Mesenchymal stem cell (in vitro differentiated cells and primary cell): ENCODE measurements around the gene HOXC9.

ENCODE experiments used
- DNase-seq: peaks from one replicate; pipeline ENCODE4 v3.0.0-alpha.2; 2013
- H2AFZ ChIP-seq: one replicate; pipeline ENCODE4 v1.6.1; 2013; ENCODE audit warnings: low read depth, mild to moderate bottlenecking, control low read depth, inconsistent platforms, low read length, moderate library complexity
- H2AK5ac ChIP-seq: 2 replicates; pipeline ENCODE4 v1.6.1; 2013; ENCODE audit warnings: low read length, moderate library complexity, mild to moderate bottlenecking, inconsistent platforms; ENCODE audit not compliant: severe bottlenecking
- H2BK120ac ChIP-seq: one replicate; pipeline ENCODE4 v1.6.1; 2013; ENCODE audit warnings: low read depth, mild to moderate bottlenecking, inconsistent platforms, low read length, moderate library complexity
- H2BK12ac ChIP-seq, 2 experiments: one replicate each; pipeline ENCODE4 v1.6.1; 2013; ENCODE audit warnings: inconsistent platforms in 2 of 2, low read length in 2 of 2, mild to moderate bottlenecking in 2 of 2, moderate library complexity in 2 of 2, control low read depth in 1 of 2
- H2BK15ac ChIP-seq: one replicate; pipeline ENCODE4 v1.6.1; 2013; ENCODE audit warnings: mild to moderate bottlenecking, low read depth, inconsistent platforms; ENCODE audit not compliant: poor library complexity, severe bottlenecking
- H2BK5ac ChIP-seq: 2 replicates; pipeline ENCODE4 v1.6.1; 2013; ENCODE audit warnings: low read depth, mild to moderate bottlenecking, low read length, control low read depth, inconsistent platforms; ENCODE audit not compliant: poor library complexity, severe bottlenecking
- H3K14ac ChIP-seq, 2 experiments: one replicate each; pipeline ENCODE4 v1.6.1; 2013; ENCODE audit warnings: inconsistent platforms in 2 of 2, low read length in 2 of 2, control low read depth in 1 of 2, mild to moderate bottlenecking in 1 of 2, moderate library complexity in 1 of 2
- H3K18ac ChIP-seq, 2 experiments: one replicate each; pipeline ENCODE4 v1.6.1; 2013; ENCODE audit warnings: inconsistent platforms in 2 of 2, low read length in 2 of 2, control low read depth in 1 of 2, low read depth in 1 of 2, mild to moderate bottlenecking in 1 of 2
- H3K23ac ChIP-seq, 2 experiments: one replicate each; pipeline ENCODE4 v1.6.1; 2013; ENCODE audit warnings: inconsistent platforms in 2 of 2, low read length in 2 of 2, mild to moderate bottlenecking in 2 of 2, moderate library complexity in 2 of 2, control low read depth in 1 of 2
- H3K27ac ChIP-seq: 2 replicates; pipeline ENCODE4 v1.5.1; 2013; ENCODE audit warnings: mild to moderate bottlenecking, moderate library complexity, low read length, control low read depth, inconsistent platforms; ENCODE audit not compliant: poor library complexity, severe bottlenecking
- H3K27me3 ChIP-seq, 2 experiments: 2 replicates each; pipeline versions ENCODE4 v1.6.1 to v1.7.0; 2013; ENCODE audit warnings: low read length in 2 of 2, mild to moderate bottlenecking in 2 of 2, moderate library complexity in 2 of 2, control low read depth in 1 of 2, inconsistent platforms in 1 of 2; ENCODE audit not compliant: control insufficient read depth in 1 of 2, insufficient read depth in 1 of 2
- H3K36me3 ChIP-seq, 2 experiments: 2 replicates each; pipeline versions ENCODE4 v1.6.1 to v1.7.0; 2013; ENCODE audit warnings: low read length in 2 of 2, control low read depth in 1 of 2, inconsistent platforms in 1 of 2, low read depth in 1 of 2, mild to moderate bottlenecking in 1 of 2; ENCODE audit not compliant: insufficient read depth in 2 of 2, control insufficient read depth in 1 of 2
- H3K4ac ChIP-seq, 2 experiments: one replicate each; pipeline ENCODE4 v1.6.1; 2013; ENCODE audit warnings: inconsistent platforms in 2 of 2, low read length in 2 of 2, mild to moderate bottlenecking in 2 of 2, moderate library complexity in 2 of 2, control low read depth in 1 of 2, low read depth in 1 of 2
- H3K4me1 ChIP-seq: 2 replicates; pipeline ENCODE4 v1.6.1; 2013; ENCODE audit warnings: low read depth, low read length, control low read depth; ENCODE audit not compliant: control insufficient read depth, insufficient read depth
- H3K4me2 ChIP-seq: 2 replicates; pipeline ENCODE4 v1.6.1; 2013; ENCODE audit warnings: low read length, mild to moderate bottlenecking, inconsistent platforms; ENCODE audit not compliant: poor library complexity, severe bottlenecking
- H3K4me3 ChIP-seq, 2 experiments: 2 replicates each; pipeline versions ENCODE4 v1.5.1 to v1.7.0; 2013; ENCODE audit warnings: low read length in 2 of 2, mild to moderate bottlenecking in 2 of 2, control low read depth in 1 of 2, low read depth in 1 of 2; ENCODE audit not compliant: insufficient read depth in 1 of 2
- H3K79me1 ChIP-seq: replicated peaks from 2 replicates; pipeline ENCODE4 v1.6.1; 2013; ENCODE audit warnings: mild to moderate bottlenecking, control low read depth, low read length, inconsistent platforms; ENCODE audit not compliant: poor library complexity, severe bottlenecking
- H3K9ac ChIP-seq: 2 replicates; pipeline ENCODE4 v1.7.0; 2013; ENCODE audit warnings: mild to moderate bottlenecking, low read length, moderate library complexity
- H3K9me3 ChIP-seq: 2 replicates; pipeline ENCODE4 v1.7.0; 2013; ENCODE audit warnings: mild to moderate bottlenecking, low read length; ENCODE audit not compliant: control insufficient read depth
- H4K8ac ChIP-seq: one replicate; pipeline ENCODE4 v1.6.1; 2013; ENCODE audit warnings: inconsistent platforms, mild to moderate bottlenecking, low read length, moderate library complexity
- H4K91ac ChIP-seq: one replicate; pipeline ENCODE4 v1.6.1; 2013; ENCODE audit warnings: mild to moderate bottlenecking, low read length, inconsistent platforms
- WGBS: methylation state at CpG from one replicate; pipeline ENCODE4 v1.1.7; 2013; ENCODE audit warnings: mixed read lengths; 5-methylcytosine and 5-hydroxymethylcytosine counted together

Gene HOXC9

GRCh38 chr12:53985994-53986685 lies 13.8 kb upstream of the HOXC9 start:
- 3% methylated on average over 44 of the region's 50 CpGs for WGBS
- Histone ChIP-seq H3K9me3 (no peaks in the 10 kb centered on the region), H2BK12ac (no peak overlapping the region), H2AK5ac (no peak overlapping the region), H2BK15ac (no peak overlapping the region), H4K8ac (peak overlapping the region; percentile 20), H3K23ac (peak overlapping the region in 1 of 2 experiments; percentile 94), H3K27me3 (peaks cover 3 to 32% of the 10 kb centered on the region in 2 experiments), H3K79me1 (peaks cover 4% of the 10 kb centered on the region), H3K27ac (peak overlapping the region; percentile 58), H2AFZ (no peak overlapping the region), H3K9ac (peak overlapping the region; percentile 98), H3K4ac (no peak overlapping the region), H3K36me3 (no peaks in the 10 kb centered on the region), H3K4me2 (peak overlapping the region; percentile 81), H3K4me3 (peak overlapping the region; percentile 73 to 92), H3K18ac (peak overlapping the region in 1 of 2 experiments; percentile 55), H3K4me1 (peaks cover 28% of the 10 kb centered on the region), H3K14ac (peak overlapping the region in 1 of 2 experiments; percentile 42), H4K91ac (peak overlapping the region; percentile 65), H2BK5ac (peak overlapping the region; percentile 49), H2BK120ac (no peak overlapping the region)
- no peak for DNase-seq

- Histone ChIP-seq H2BK5ac (peak overlapping the region; percentile 35), H3K23ac (no peak overlapping the region), H4K91ac (no peak overlapping the region), H3K9me3 (no peaks in the 10 kb centered on the region), H3K4me2 (peak overlapping the region; percentile 81), H3K4me1 (peaks cover 35% of the 10 kb centered on the region), H3K18ac (no peak overlapping the region), H3K27ac (no peak overlapping the region), H3K27me3 (peaks cover 3 to 26% of the 10 kb centered on the region in 2 experiments), H2BK12ac (no peak overlapping the region), H2AFZ (no peak overlapping the region), H2AK5ac (no peak overlapping the region), H4K8ac (no peak overlapping the region), H3K9ac (peak overlapping the region; percentile 98), H3K4me3 (peak overlapping the region; percentile 73 to 92), H3K14ac (no peak overlapping the region), H3K36me3 (no peaks in the 10 kb centered on the region), H2BK15ac (no peak overlapping the region), H3K4ac (no peak overlapping the region), H2BK120ac (no peak overlapping the region), H3K79me1 (peaks cover 4% of the 10 kb centered on the region)
- 64% methylated on average over 21 of the region's 21 CpGs for WGBS
- DNase-seq = no peak
These were observed 13.1 kb upstream of the HOXC9 start for GRCh38 chr12:53986686-53987483.

- Histone ChIP-seq H3K79me1 (peaks cover 4% of the 10 kb centered on the region), H3K14ac (no peak overlapping the region), H2BK120ac (no peak overlapping the region), H2BK15ac (no peak overlapping the region), H3K9me3 (no peaks in the 10 kb centered on the region), H4K91ac (no peak overlapping the region), H3K27ac (no peak overlapping the region), H3K27me3 (peaks cover 3 to 19% of the 10 kb centered on the region in 2 experiments), H2AFZ (no peak overlapping the region), H4K8ac (no peak overlapping the region), H3K4me3 (peak overlapping the region in 1 of 2 experiments; percentile 92), H3K18ac (no peak overlapping the region), H3K9ac (peak overlapping the region; percentile 98), H3K36me3 (no peaks in the 10 kb centered on the region), H3K23ac (no peak overlapping the region), H2AK5ac (no peak overlapping the region), H3K4me1 (peaks cover 42% of the 10 kb centered on the region), H2BK5ac (no peak overlapping the region), H3K4me2 (peak overlapping the region; percentile 33), H3K4ac (no peak overlapping the region), H2BK12ac (no peak overlapping the region)
- 55% methylated on average over 3 of the region's 4 CpGs for WGBS
- DNase-seq = no peak
These were observed 12.2 kb upstream of the HOXC9 start for GRCh38 chr12:53987787-53988230.
